NCI-H2227 (cell line): ENCODE data around the gene MADCAM1.
"Not testable (repeated sequence)": the region's sequence is repeated elsewhere in the genome, so short reads cannot be mapped to it uniquely, and the experiment has no call there.

Experiments
- DNase-seq: peaks from one replicate; lab custom pipeline; 2025; ENCODE audit not compliant: unreplicated experiment; lab: John Stamatoyannopoulos, UW

MADCAM1 gene

GRCh38 chr19:496112-496665, at the start of gene MADCAM1:
TSS of gene MADCAM1 (plus strand) at chr19:496486. CDS start at chr19:496500, 14 bp downstream.
- DNase-seq = no peak

DNA sequence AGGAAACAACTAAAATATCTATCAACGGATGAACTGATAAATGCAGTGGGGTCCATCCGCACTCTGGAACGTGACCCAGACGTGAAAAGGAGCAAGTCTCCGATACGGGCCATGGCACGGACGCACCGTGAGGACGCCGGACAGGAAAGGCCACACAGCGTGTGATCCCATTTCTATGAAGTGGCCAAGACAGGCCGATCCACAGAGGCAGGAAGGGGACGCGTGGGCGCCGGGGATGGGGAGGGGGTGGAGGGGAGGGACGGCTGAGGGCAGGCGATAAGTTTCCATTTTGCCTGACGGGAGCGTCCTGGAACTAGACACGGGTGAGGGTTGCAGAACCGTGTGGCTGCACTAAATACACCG, 49.2 kb upstream of the MADCAM1 start:
- no peak for DNase-seq

DNA sequence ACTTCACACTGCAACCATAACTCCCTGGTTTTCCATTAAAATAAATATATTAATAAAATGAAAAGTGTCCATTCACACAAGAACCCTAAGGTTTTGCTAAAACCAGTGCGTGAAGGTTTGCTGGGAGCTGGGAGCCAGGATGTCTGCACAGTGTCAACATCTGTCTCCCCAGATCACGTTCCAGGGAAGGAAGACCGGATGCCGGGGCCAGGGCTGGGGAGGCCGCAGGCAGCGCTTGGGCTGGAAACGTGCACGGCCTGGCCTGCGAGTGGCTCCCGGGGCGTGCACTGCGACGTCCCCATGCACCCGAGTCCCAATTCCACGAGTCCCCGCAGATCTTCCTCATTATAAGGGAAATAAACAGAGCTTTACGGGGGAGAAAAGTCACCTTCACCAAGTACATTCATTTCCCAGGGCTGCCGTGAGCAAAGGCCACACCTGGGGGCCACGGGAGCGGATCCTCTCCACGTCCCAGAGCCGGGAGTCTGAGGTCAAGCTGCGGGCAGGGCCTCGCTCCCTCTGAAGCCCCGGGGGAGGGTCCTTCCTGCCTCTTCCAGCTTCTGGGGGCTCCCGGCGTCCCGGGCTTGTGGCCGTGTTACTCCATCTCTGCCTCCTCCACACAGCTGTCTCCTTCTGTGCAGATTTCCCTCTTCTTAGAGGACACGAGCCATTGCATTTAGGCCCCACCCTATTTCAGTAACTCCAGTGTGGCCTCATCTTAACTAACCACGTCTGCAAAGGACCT, 48.3 kb upstream of the MADCAM1 start:
- no peak for DNase-seq

DNA sequence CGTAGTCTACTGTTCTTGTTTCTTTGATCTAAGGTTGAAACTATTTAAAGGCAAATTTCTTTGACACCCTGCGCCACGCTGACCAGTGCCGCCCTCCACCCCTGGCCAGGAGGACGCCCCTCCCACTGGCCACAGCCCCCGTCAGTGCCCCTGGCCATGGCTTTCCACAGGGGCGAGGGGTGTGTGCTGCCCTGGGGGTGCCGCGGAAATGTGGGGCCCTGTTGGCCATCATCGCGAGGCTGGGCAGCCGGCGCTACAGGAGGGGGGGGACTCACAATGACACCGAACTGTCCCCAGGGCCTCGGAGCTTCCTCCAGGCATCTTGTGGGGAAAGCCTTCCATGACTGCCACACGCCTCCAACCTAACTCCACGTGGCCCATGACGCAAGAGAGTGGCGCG, 46.4 kb upstream of the MADCAM1 start:
- DNase-seq = no peak

DNA sequence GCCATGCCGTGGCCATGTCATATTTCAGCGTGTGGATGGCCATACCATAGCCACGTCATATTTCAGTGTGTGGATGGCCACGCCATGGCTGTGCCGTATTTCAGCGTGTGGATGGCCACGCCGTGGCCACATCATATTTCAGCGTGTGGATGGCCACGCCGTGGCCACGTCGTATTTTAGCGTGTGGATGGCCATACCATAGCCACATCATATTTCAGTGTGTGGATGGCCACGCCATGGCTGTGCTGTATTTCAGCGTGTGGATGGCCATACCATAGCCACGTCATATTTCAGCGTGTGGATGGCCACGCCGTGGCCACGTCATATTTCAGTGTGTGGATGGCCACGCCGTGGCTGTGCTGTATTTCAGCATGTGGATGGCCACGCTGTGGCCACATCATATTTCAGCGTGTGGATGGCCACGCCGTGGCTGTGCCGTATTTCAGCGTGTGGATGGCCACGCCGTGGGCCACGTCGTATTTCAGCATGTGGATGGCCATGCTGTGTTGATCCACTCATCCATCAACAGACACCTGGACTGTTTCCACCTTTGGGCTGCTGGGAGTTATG, 45.3 kb upstream of the MADCAM1 start:
- DNase-seq = not testable (repeated sequence)

DNA sequence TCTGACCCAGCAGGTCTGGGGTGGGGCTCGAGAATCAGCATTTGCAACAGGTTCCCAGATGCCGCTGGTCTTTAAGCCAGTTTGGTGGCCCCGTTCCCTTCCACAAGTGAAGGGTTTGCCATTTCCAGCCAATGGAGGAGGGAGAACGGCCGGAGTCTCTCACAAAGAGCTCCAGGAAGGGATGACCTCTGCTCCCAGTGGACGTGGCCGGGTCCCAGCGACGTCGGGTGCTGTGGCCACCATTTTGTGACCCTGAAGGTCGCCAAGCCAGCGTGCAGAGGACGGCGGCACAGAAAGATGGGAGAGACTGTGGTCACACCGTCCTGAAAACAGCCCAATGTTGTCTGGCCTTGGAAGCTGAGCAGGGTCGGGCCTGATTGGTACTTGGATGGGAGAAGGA, 43.5 kb upstream of the MADCAM1 start:
- DNase-seq = no peak

- DNase-seq = no peak
Measured at GRCh38 chr19:453606-454005, 42.7 kb upstream of the MADCAM1 start.

DNA sequence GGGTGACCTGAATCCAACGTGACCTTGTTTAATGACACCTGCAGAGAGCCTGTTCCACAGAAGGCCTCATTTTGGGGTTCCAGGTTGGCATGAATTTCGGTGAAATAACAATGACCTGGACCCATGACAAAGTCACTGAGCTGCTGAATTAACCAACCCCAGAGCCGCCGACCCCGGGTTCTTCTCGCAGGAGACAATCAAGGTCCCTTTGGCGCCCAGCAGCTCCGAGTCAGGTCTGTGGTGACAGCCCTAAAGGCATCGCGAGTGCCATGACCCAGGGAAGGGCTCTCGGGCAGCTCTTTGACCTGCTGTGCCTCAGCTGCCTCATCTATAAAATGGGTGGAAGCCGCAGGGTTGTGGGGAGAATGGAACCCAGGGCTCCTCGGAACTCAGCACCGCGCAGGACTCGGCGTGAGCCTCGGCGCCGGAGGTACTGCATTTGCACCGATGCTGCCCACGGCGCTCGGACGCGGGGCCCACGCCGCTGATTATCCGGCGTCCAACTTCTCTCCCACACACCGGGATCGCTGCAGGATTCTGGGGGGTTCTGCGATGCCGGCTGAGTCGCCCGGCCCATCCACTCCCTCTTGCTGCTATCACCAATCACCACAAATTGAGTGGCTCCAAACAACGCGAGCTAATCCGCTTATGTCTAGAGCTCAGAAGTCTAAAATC, 41.1 kb upstream of the MADCAM1 start:
- DNase-seq = no peak

GRCh38 chr19:455851-456546, 40.3 kb upstream of the MADCAM1 start:
- DNase-seq = no peak

DNA sequence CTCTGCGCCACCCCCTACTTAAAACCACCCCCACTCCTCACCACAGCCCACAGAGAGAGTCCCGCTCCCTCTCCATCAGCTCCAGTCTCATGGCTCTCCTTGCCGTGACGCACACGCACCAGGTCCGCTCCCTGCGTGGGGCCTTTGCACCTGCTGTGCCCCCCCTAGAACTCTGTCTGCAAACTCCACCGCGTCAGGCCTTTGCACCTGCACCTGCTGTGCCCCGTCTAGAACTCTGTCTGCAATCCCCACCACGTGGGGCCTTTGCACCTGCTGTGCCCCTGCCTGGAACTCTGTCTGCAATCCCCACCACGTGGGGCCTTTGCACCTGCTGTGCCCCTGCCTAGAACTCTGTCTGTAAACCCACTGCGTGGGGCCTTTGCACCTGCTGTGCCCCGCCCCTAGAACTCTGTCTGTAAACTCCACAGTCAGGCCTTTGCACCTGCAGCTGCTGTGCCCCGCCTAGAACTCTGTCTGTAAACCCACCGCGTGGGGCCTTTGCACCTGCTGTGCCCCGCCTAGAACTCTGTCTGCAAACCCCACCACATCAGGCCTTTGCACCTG, 39.7 kb upstream of the MADCAM1 start:
- DNase-seq = no peak

DNA sequence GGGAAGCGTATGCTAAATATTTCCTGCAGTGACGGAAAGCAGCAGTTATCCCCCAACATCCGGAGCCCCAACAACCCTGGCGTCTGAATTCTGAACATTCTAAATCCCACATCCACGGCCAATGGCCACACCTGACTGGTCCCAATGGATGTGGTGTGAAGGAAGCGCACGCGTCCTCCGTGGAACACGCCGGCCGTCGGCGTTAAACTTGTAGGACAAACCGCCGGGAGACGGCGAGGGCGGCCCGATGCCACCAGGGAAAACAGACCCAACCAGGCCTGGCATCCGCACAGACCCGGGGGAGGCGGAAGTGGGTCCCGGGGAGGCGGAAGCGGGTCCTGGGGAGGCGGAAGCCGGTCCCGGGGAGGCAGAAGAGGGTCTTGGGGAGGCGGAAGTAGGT, 38.6 kb upstream of the MADCAM1 start:
- no peak for DNase-seq

GRCh38 chr19:458091-459042, 37.9 kb upstream of the MADCAM1 start:
- DNase-seq = no peak

DNA sequence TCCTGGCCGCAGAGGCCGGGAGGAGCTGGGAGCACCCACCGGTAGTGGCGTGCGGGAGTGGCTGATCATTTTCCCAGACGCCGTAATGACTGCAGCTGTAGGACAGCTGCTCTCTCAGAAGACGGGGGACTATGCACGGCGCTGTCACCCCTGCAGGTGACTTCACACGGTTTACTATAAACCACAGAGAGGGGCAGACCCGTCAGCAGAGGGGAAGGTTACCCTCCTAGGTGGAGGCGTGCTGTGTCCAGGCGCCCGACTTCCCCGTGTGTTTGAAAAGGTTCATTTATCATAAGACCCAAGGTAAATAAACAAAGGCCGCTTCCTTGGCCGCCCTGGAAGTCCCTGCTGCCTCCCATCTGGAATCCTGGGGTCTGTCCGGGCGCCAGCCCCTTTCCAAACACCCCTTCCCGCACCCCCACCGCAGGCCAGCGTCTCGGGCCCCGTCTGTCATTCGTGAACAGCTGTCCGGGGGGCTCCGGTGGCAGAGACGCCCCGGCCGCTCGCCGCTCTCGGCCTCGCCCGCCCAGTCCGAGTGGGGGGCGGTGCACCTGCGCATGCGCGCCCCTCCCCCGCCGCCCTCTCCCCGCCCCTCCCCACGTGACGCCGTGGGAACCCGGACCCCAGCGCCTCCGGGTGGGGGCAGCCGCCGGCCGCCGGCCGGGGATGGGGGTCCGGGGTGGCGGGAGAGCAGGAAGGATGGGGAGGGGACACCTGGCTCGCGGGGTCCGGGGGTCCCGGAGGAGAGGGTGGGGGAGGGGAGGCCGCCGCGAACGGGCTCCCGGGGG, 36.4 kb upstream of the MADCAM1 start:
- DNase-seq = peak; percentile 78

GRCh38 chr19:460877-461720, 35.2 kb upstream of the MADCAM1 start, which contains the start of gene SHC2:
TSS of gene SHC2 (minus strand) at chr19:461033. CDS start at chr19:460996, 37 bp downstream.
- peak; percentile 59 for DNase-seq

DNA sequence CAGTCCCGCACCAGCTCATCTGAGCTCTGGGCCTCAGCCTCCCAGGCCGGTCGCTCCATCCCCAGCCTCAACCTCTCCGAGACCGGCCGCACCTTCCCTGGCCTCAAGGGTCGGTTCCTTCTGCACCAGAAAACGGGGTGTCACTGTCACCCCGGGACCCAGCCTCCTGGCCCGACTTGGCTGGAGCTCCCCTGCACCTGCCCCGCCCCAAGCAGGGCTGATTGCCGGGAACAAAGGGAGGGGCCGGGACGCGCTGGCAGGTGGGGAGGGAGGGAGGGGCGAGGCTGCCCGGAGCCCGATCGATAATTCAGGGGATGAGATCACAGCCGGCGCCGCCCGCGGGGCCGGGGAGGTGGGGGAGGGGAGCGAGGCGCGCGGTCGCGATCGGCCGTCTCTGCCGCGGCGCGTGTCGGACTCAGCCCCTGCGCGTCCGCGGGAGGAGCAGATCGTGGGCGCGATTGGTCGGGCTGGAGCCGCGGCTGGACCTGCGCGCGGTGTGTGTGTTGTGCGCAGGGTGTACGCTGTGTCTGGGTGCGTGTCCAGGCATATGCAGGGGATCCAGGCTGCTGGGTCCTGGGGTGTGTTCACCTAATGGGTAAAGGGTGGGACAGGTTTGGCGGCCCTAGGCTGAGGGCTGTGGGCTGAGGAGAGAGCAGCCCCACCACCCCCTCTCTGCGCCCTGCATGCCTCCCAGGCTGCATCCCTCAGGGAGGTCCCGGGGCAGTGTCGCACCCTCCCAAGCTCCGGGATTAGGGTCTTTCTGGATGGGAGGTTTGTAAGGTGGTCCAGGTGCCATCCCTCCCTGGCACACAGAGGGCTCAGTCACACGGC, 34.4 kb upstream of the MADCAM1 start:
- DNase-seq = peak; percentile 88

DNA sequence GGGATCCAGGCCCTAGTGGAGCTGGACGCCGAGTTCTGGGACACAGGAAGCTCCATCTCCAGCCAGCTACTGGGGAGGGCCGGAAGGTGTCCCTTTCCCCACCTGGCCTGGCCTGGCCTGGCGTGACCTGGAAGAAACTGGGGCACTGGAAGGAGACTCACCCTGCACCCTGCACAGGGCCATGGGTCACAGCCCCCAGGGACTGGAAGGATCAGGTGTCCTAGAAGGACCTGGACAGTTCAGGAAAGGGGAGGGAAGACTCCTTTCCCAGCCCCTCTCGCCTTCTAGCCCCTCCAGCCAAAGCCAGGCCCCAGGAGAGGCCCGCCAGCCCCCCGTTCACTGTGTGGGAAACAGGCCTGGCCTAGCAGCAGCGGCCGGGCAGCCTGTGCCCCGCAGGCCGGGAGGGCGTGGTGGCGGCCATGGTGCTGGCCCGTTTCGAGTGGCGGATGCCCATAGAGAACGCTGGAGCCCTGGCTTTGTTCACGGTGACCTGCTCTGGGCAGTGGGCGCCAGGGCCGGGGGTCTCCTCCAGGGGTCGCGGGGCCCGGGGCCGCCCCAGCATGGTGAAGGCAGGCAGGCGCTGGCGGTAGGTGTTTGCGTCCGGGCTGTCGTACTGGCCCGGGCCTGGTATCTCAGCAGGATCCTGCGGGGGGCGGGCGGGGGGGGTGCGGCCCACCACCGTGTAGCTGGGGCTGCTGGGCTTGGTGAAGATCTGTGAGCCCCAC, 32.6 kb upstream of the MADCAM1 start:
- no peak for DNase-seq

- DNase-seq = no peak
Measured at GRCh38 chr19:464208-464545, 32.1 kb upstream of the MADCAM1 start.
